ENCODE measurements around the gene RAPGEF3.

RAPGEF3 gene

DNA sequence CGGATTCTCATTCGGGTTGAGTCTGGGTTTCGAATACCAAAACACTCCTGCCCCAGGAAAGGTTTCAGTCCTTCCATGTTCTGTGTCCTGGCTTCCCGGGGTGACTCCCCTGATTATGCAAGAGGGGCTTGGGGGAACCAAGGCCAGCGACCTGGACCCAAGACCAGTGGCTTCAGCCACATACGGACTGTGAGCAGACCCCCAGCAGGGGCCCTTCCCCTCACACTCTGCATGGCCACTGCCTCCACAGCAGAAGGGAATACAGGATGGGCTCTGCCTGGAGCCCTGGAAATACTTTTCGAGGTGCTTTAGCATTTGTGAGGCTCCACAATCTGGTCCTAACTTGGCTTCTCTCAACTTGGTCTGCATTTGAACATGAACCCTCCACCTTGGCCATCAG lies 41.9 kb upstream of the RAPGEF3 start:
- Histone ChIP-seq H3K9me3 (ENCODE audit: insufficient read depth, low read depth, low read length) (no peaks in the 10 kb centered on the region), H3K9me2 (replicated peaks; ENCODE audit: low read depth, low read length) (no peaks in the 10 kb centered on the region), H2AFZ (ENCODE audit: low read length) (no peak overlapping the region), H3K79me2 (ENCODE audit: insufficient read depth, low read length) (peaks cover 68% of the 10 kb centered on the region), H4K20me1 (ENCODE audit: insufficient read depth, low read length, poor library complexity, severe bottlenecking) (peaks cover 46% of the 10 kb centered on the region), H3K4me3 (ENCODE audit: low read length, poor library complexity, severe bottlenecking) (no peak overlapping the region), H3F3A (ENCODE audit: low read depth) (no peaks in the 10 kb centered on the region), H3K27me3 (ENCODE audit: insufficient read depth, low read length, poor library complexity, severe bottlenecking) (no peaks in the 10 kb centered on the region), H3K9ac (ENCODE audit: low read depth, low read length, poor library complexity, severe bottlenecking) (no peak overlapping the region), H3K4me2 (ENCODE audit: low read depth, low read length, poor library complexity, severe bottlenecking) (no peak overlapping the region), H3K36me3 (ENCODE audit: insufficient read depth, low read length) (peaks cover 66% of the 10 kb centered on the region; the same call in 1 of the 2 replicates), H3K4me1 (ENCODE audit: insufficient read depth, low read length, poor library complexity, severe bottlenecking) (peaks cover 20% of the 10 kb centered on the region)
- TF ChIP-seq EZH2phosphoT487 (IDR thresholded peaks at IDR 0.05; ENCODE audit: borderline replicate concordance) (no peak), CTCF (conservative IDR thresholded peaks at IDR 0.05; ENCODE audit: low read length) (no peak)

DNA sequence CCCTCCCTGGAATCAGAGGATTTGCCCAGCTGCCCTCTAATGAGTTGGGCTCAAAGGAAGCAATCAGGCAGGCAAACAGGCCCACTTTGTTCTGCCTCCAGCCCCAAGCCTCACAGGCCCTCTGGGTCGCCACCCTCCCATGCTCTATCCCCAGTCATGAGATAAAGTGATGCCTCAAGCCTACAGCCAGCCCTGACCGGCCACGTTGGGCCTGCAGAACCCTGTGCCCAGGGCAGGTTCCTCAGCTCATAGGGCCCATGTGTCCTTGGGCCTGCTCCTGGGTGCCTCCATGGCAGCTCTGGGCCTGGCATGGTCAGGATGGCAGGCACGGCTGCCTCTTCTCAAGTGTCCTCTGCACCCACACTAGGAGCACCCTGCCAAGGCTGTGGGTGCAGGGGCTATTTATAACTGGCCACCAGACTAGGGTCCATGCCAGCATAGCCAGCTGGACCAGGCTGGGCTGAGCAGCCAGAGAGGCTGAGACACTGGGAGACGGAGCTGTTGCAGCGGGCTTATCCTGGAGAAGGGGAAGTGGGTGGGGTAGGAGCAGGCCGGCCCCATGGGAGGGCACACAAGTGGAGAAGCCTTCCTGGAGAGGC lies 40.8 kb upstream of the RAPGEF3 start:
- no peak overlapping the region for H3K4me3 ChIP-seq (ENCODE audit: low read length, poor library complexity, severe bottlenecking)
- no peak overlapping the region for H3K9ac ChIP-seq (ENCODE audit: low read depth, low read length, poor library complexity, severe bottlenecking)
- H4K20me1 ChIP-seq (ENCODE audit: insufficient read depth, low read length, poor library complexity, severe bottlenecking) = peaks cover 44% of the 10 kb centered on the region
- no peak for TF ChIP-seq EZH2phosphoT487 (IDR thresholded peaks at IDR 0.05; ENCODE audit: borderline replicate concordance)
- TF ChIP-seq CTCF (conservative IDR thresholded peaks at IDR 0.05; ENCODE audit: low read length) = no peak
- H3K9me3 ChIP-seq (ENCODE audit: insufficient read depth, low read depth, low read length) = no peaks in the 10 kb centered on the region
- H3K4me2 ChIP-seq (ENCODE audit: low read depth, low read length, poor library complexity, severe bottlenecking) = no peak overlapping the region
- no peaks in the 10 kb centered on the region for H3K9me2 ChIP-seq (replicated peaks; ENCODE audit: low read depth, low read length)
- H2AFZ ChIP-seq (ENCODE audit: low read length) = no peak overlapping the region
- H3K27me3 ChIP-seq (ENCODE audit: insufficient read depth, low read length, poor library complexity, severe bottlenecking) = no peaks in the 10 kb centered on the region
- H3K36me3 ChIP-seq (ENCODE audit: insufficient read depth, low read length) = peaks cover 66% of the 10 kb centered on the region; the same call in 1 of the 2 replicates
- no peaks in the 10 kb centered on the region for H3F3A ChIP-seq (ENCODE audit: low read depth)
- peaks cover 57% of the 10 kb centered on the region for H3K79me2 ChIP-seq (ENCODE audit: insufficient read depth, low read length)
- H3K4me1 ChIP-seq (ENCODE audit: insufficient read depth, low read length, poor library complexity, severe bottlenecking) = peaks cover 20% of the 10 kb centered on the region

DNA sequence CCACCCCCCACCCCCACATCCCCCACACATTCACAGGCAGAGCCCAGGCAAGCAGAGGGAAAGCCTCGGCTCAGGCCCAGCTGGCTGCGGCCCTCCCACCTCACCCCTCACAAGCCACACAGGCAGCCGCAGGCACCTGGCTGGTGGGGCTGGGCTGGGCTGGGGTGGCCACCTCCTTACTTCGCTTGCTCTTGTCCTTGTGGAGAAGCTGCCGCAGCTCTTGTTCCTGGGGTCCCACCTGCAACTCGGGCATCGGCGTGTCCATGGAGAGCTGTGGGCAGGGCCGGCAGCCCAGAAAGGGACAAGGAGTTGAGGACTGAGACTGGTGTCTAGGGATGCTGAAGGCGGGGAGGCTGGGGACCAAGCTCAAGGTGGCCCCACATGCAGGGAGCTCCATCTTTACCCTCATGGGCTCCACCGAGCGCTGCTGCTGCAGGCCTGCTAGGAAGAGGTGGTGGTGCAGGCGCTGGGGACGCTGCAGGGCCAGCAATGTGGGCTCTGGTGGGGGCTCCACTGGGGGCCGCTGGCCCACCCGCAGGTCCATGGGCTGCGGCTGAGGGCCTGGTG lies 39.8 kb upstream of the RAPGEF3 start:
- Histone ChIP-seq H3K4me2 (ENCODE audit: low read depth, low read length, poor library complexity, severe bottlenecking) (no peak overlapping the region), H3K9me2 (replicated peaks; ENCODE audit: low read depth, low read length) (no peaks in the 10 kb centered on the region), H3K27me3 (ENCODE audit: insufficient read depth, low read length, poor library complexity, severe bottlenecking) (no peaks in the 10 kb centered on the region), H2AFZ (ENCODE audit: low read length) (no peak overlapping the region), H3K79me2 (ENCODE audit: insufficient read depth, low read length) (peaks cover 47% of the 10 kb centered on the region), H3K4me3 (ENCODE audit: low read length, poor library complexity, severe bottlenecking) (no peak overlapping the region), H4K20me1 (ENCODE audit: insufficient read depth, low read length, poor library complexity, severe bottlenecking) (peaks cover 36% of the 10 kb centered on the region), H3K9me3 (ENCODE audit: insufficient read depth, low read depth, low read length) (no peaks in the 10 kb centered on the region), H3K36me3 (ENCODE audit: insufficient read depth, low read length) (peaks cover 66% of the 10 kb centered on the region; the same call in 1 of the 2 replicates), H3F3A (ENCODE audit: low read depth) (no peaks in the 10 kb centered on the region), H3K4me1 (ENCODE audit: insufficient read depth, low read length, poor library complexity, severe bottlenecking) (peaks cover 17% of the 10 kb centered on the region), H3K9ac (ENCODE audit: low read depth, low read length, poor library complexity, severe bottlenecking) (no peak overlapping the region)
- TF ChIP-seq EZH2phosphoT487 (IDR thresholded peaks at IDR 0.05; ENCODE audit: borderline replicate concordance) (no peak), CTCF (conservative IDR thresholded peaks at IDR 0.05; ENCODE audit: low read length) (no peak)
